Pulmonary artery endothelial cell (primary cell): ENCODE data around the gene IGSF21. TPM values are rescaled to one million over a fixed set of nuclear protein-coding genes. Genes with fewer than 3 reads are reported as not detected.

Experiments
- DNase-seq: peaks from one replicate; pipeline ENCODE4 v3.0.0-alpha.2; 2011; ENCODE audit warnings: low read depth, low spot score
- total RNA-seq: library from RNA; depleted of rRNA; stranded (reverse); fragments of >200 nt; gene quantifications from 2 replicates; pipeline ENCODE4 v1.2.3, GENCODE V29; 2014

IGSF21 gene
- total RNA-seq, 1 donor from 2014 or later: not detected

DNA sequence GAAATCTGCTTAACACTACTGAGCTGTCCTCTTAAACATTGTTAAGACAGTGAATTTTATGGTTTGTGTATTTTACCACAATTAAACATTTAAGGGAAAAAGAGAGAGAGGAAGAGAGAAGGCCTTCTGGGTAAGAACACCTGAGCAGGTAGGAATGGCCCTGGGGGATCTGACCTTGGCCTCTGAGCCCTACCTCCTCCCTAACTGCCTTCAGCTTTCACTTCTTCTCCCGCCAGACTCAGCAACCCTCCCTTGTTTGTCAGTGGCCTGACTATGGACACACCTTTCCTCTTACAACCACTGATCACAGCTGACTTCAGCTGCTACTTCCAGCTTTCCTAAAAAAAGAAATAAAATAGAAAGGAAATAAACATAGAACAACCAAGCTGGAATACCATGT, 13.5 kb upstream of the IGSF21 start:
- DNase-seq: no peak

DNA sequence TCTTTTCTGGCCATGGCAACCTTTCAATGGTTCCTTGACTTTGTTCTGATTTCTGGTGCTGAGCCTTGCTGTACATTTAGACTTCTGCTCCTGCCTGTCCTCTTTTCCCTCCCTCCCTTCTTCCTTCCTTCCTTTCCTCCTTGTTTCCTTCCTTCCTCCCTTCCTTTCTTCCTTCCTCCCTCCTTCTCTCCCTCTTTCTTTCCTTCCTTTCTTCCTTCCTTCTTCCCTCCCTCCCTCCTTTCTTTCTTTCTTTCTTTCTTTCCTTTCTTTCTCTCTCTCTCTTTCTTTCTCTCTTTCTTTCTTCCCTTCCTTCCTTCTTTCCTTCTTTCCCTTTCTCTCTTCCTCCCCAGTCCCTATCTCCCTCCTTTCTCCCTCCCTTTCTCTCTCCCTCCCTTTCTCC, 10.4 kb upstream of the IGSF21 start:
- no peak for DNase-seq

- DNase-seq: no peak
These were observed 8.6 kb upstream of the IGSF21 start for GRCh38 chr1:18099026-18099425.

DNA sequence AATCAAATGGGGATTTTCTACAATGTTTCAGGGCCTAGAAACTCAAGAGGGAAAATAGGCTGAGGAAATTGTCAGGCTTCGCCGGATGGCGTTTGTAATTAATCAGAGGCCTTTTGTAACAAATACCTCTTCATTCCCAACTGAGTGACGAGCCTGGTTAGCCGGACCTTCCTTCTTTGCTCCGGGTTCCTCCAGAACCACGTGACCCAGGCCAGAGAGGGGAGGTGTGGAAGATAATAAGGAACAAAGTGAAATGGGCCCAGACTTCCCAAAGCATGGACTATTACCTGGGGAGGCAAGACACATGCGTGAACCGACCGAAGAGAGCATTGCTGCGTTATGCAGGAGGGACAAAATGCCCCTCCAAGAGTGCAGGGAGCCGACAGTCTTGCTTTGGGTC, 7.5 kb upstream of the IGSF21 start:
- no peak for DNase-seq

DNA sequence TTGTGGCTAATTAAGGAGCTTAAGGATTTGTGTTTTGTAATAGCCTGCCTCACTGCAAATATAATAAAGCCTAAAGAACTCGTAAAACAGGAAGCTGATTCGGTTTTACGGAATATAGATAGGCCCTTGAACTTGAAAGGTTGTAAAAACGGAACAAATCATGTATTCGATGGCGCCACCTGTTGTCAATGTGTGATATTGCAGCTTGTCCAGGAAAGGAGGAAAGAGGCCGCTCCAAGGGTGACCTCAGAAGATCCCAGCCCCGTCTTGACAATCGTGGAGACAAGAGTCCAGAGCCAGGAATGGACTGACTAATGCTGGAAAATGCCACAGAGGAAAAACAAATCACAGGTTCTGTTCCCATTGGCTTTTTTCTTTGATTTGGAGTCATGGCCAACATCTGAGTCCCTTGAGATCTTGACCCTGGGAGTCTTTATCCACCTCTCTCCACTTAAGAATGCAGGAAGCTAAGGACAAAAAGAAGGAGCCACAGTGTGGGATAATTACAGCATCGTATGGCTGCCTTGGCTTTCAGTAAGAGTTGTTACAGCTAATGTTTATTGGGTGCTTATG, 7.0 kb upstream of the IGSF21 start:
- DNase-seq: no peak

DNA sequence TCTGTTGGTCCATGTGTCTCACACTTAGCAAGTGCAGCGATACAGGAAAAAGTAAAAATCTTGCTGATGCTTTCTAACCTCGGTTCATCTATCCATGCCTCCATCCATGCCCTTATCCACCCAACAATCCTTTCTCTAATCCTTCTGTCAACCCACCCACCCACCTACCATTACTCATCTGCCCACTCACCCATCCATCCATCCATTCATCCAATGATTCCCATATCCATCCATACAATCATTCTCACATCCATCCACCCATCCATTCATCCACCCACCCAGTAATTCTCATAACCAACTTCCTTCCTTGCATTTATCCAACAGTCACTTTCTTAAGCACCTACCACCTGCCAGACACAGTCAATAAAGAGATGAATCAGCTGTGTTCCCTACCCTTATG, 6.1 kb upstream of the IGSF21 start:
- no peak for DNase-seq

DNA sequence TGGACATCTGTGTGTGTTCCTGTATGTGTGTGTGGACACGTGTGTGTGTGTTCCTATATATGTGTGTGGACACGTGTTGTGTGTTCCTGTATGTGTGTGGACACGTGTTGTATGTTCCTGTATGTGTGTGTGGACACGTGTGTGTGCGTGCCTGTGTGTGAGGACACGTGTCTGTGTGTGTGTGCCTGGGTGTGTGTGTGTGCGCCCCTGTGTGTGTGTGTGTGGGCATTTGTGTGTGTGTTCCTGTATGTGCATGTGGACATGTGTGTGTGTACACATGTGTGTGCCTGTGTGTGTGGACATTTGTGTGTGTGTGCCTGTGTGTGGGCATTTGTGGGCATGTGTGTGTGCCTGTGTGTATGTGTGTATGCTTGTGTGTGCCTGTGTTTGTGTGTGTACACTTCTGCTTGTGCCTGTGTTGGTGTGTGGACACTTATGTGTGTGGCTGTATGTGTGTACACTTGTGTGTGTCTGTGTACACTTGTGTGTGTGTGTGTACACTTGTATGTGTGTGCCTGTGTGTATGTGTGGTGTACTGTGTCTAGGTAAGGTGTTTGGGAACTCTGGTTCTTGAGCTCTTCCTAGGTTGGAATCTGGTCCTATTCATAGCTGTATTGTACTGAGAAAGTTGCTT, 3.7 kb upstream of the IGSF21 start:
- DNase-seq: no peak

DNA sequence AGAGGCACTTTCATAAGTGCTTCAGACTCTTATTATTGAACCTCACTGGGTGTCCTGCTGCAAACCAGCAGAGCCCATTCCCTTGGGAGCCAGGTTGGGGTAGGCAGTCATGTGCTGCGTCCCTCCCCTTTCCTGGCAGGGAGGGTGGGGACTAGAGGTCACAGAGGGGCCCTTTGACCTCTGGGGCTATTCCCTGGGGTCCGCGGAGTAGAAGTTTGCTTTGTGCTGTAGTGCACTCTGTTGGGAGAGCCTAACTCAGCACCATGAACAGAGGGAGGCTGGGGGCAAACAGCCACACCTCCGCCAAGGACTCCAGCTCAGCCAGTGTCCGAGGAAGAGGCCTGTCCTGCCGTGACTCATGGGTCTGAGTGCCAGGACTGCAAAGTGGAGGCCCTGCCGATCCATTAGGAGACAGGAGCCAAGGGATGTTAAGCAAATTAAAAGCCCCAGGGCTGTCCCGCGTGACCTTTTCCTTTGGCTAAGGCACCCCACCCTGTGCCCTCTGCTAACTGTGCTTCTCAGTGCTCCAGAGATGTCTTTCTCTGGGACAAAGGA, 3.0 kb upstream of the IGSF21 start:
- DNase-seq: no peak

DNA sequence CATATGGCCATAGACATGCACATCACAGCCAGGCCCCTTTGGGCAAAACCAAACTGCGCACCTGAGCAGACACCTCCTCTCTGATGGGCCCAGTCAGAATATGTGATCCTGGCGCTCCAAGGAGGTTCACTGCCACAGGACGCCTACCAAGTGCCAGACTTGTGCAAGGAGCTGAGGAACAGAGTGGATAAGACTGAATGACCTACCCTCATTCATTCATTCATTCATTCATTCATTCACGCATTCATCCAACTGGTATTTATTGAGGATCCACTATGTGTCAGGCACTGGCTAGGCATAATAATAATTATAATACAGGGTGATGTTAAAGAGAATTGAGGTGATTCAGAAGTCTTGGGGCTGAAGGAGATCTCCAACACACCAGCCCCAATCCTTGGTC, 2.4 kb upstream of the IGSF21 start:
- DNase-seq: no peak

GRCh38 chr1:18108299-18109057, 880 bp downstream of the IGSF21 start:
- DNase-seq: no peak

- no peak for DNase-seq
These were observed 1.6 kb downstream of the IGSF21 start for GRCh38 chr1:18109058-18109755.

GRCh38 chr1:18109756-18110597, 2.4 kb downstream of the IGSF21 start:
- DNase-seq: no peak

DNA sequence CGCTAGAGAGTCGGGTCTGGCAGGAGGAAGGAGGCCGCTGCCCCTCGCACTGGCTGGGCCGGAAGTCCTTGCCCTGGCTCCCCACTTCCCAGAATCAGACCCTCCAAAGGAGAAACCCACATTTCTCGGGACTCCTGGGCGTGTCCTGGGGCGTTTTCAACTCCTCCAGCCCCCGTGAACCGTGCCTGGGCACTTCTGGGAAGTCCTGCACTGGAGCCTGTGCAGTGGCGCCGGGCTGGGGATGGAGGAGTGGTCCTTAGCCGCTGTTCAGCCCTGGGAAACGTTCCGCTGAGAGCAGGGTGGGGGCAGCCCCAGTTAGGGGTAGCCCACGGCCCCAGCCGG, 3.0 kb downstream of the IGSF21 start:
- DNase-seq: no peak

DNA sequence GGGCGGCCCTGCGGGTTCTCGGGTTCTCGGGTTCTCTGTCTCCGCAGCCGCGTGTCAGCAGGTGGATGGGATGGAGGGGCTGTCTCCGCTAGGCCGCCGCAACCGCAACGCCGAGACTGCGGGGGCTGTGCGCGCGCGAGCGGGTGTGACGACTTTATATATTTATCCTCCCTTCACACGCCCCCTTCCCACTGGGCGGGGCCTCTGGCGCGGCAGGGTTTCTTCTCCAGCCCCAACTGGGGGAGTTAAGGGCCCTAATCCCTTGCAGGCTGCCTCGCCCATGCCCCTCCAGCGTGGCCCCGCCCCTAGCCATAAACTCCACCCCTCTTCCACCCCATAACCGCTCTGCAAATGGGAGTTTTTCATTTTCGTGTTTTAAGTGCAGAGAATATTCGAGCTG, 3.4 kb downstream of the IGSF21 start:
- no peak for DNase-seq

DNA sequence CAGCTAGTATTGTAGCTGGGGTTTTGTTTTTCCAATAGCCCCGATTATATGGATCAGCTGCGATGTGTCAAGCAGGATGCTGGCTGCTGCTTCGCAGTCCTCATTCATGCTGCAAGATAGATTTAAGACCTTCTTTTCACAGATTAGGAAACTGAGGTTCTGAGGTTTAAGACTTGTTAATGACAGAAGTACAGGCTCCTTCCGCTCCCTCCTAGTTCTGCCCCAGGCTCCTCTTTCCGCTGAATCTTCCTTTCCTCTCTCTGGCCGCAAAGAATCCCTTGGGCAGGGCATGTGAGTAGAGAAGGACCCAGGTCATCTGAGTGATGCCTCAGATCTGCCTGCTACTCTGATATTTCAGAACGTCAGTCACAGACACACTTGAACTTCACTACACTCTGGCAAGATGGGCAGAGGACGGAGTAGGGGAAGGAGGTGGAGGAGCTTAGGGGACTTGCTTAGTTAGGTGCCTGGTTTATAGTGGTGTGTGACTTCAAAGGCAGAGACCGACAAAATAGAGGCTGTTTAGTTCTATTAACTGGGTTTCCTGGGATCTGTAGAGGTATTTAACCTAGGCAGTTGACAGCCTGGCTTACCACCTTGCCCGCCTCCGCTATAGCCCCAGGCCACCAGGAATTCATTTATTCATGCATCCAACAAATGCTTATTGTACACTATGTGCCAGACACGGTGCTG, 4.2 kb downstream of the IGSF21 start:
- DNase-seq: no peak

- no peak for DNase-seq
These were observed 5.0 kb downstream of the IGSF21 start for GRCh38 chr1:18112611-18113010.

GRCh38 chr1:18114726-18115410, 7.3 kb downstream of the IGSF21 start:
- DNase-seq: no peak

DNA sequence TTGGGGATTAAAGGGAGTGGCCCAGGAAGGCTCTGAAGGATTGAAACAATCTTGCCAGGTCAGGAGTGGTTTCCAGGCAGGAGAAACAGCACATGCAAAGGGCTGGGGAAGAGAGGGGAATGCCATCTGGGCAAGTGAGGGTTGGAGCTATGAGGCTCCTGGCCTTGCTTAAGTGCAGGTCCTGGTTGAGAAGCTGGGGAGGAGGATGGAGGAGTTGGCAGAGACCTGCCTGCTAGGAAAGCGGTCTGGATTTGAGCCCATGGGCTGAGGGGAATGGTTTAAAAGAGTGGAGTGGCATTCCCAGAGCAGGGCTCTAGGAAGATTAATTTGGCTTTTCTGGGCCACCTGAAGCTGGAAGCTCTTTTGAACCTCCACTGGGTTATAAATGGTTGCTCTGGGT, 9.2 kb downstream of the IGSF21 start:
- no peak for DNase-seq

- no peak for DNase-seq
These were observed 10.5 kb downstream of the IGSF21 start for GRCh38 chr1:18118078-18118477.

DNA sequence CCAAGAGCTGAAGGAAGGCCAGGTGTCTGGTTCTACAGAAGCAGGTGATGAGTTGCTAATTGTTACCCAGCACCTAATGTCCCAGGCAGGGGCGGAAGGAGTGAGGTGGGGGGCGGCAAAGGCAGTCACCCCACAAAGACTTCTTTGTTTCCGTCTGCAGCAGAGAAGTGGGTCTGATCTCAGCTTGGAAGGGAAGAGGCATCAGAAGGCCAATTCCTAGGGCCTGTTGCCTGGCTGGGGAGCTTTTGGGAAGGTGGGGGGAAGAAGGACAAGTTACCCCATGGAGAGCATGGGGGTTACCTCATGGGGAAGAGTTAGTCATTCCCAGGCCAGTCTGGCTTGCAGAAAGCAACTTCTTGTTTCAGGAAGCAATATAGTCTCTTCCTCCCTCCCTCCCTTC, 10.9 kb downstream of the IGSF21 start:
- DNase-seq: no peak
